MCF 10A (cell line): ENCODE data around the gene TMEM175. TPM values are rescaled to one million over a fixed set of nuclear protein-coding genes. Genes with fewer than 3 reads are reported as not detected.

Experiments
- BruUV-seq: library from RNA; stranded (reverse); fragments of 400-500 nt; replicated peaks from 2 replicates; lab custom pipeline; 2021; lab: Mats Ljungman, UMichigan
- CTCF ChIA-PET: fragments of 300-600 bp; sonication (Branson Sonifier 250); formaldehyde crosslinking; extraction: SDS; loops from one replicate; lab custom pipeline; 2021; ENCODE audit warnings: antibody characterized with exemption, inconsistent platforms; lab: Yijun Ruan, JAX
- POLR2A ChIA-PET: fragments of 300-600, 350-650 bp; sonication (Branson Sonifier 250); formaldehyde crosslinking; extraction: SDS; loops from one replicate; lab custom pipeline; 2020; ENCODE audit warnings: antibody characterized with exemption, inconsistent platforms; lab: Yijun Ruan, JAX
- DNase-seq: peaks from one replicate; pipeline ENCODE4 v3.0.0-alpha.2; 2018; ENCODE audit not compliant: unreplicated experiment
- H3K27ac Mint-ChIP-seq: one replicate; pipeline ENCODE4 v1.8.0; 2022; ENCODE audit warnings: mild to moderate bottlenecking, low read depth, mixed read lengths; ENCODE audit not compliant: unreplicated experiment
- H3K27me3 Mint-ChIP-seq: one replicate; pipeline ENCODE4 v1.8.0; 2022; ENCODE audit warnings: mixed read lengths; ENCODE audit not compliant: insufficient read depth, unreplicated experiment
- H3K36me3 Mint-ChIP-seq: one replicate; pipeline ENCODE4 v1.8.0; 2022; ENCODE audit warnings: mild to moderate bottlenecking, moderate library complexity, mixed read lengths; ENCODE audit not compliant: insufficient read depth, unreplicated experiment
- H3K4me1 Mint-ChIP-seq: one replicate; pipeline ENCODE4 v1.8.0; 2022; ENCODE audit warnings: mixed read lengths; ENCODE audit not compliant: insufficient read depth, unreplicated experiment
- H3K4me3 Mint-ChIP-seq: one replicate; pipeline ENCODE4 v1.8.0; 2022; ENCODE audit warnings: mild to moderate bottlenecking, moderate library complexity, mixed read lengths; ENCODE audit not compliant: unreplicated experiment
- H3K9me3 Mint-ChIP-seq: one replicate; pipeline ENCODE4 v1.8.0; 2022; ENCODE audit warnings: mixed read lengths; ENCODE audit not compliant: unreplicated experiment
- intact Hi-C: fragments of 100-400 bp; cut with micrococcal nuclease; formaldehyde crosslinking; loops from 2 replicates; pipeline ENCODE4 v1.14.1; 2022
- total RNA-seq: library from RNA; stranded (reverse); gene quantifications from 2 replicates; pipeline ENCODE4 v1.2.3, GENCODE V29; 2022
- TF ChIP-seq, protein P1 (sequence below): fragments of 200-600 bp; IDR thresholded peaks from one replicate; pipeline ENCODE4 v1.8.0; 2022; ENCODE audit warnings: antibody characterized with exemption, mild to moderate bottlenecking; ENCODE audit not compliant: unreplicated experiment

TMEM175 gene
- total RNA-seq, 1 experiment from 2014 or later = 28.9 TPM

GRCh38 chr4:921830-922331 is 10.4 kb upstream of the TMEM175 start:
- DNase-seq = no peak
- Mint-ChIP-seq H3K9me3 (no peaks in the 10 kb centered on the region), H3K27ac (no peak overlapping the region), H3K27me3 (no peaks in the 10 kb centered on the region), H3K4me1 (peaks cover 14% of the 10 kb centered on the region), H3K36me3 (peaks cover 6% of the 10 kb centered on the region), H3K4me3 (no peak overlapping the region)
- intact Hi-C loops = no loop called here
- TF ChIP-seq, protein P1, sequence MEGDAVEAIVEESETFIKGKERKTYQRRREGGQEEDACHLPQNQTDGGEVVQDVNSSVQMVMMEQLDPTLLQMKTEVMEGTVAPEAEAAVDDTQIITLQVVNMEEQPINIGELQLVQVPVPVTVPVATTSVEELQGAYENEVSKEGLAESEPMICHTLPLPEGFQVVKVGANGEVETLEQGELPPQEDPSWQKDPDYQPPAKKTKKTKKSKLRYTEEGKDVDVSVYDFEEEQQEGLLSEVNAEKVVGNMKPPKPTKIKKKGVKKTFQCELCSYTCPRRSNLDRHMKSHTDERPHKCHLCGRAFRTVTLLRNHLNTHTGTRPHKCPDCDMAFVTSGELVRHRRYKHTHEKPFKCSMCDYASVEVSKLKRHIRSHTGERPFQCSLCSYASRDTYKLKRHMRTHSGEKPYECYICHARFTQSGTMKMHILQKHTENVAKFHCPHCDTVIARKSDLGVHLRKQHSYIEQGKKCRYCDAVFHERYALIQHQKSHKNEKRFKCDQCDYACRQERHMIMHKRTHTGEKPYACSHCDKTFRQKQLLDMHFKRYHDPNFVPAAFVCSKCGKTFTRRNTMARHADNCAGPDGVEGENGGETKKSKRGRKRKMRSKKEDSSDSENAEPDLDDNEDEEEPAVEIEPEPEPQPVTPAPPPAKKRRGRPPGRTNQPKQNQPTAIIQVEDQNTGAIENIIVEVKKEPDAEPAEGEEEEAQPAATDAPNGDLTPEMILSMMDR = no peak
- ChIA-PET POLR2A (interaction anchor here (1.1 kb wide), 1 partner anchor 9 kb away, joined by 5 read pairs; no protein-coding TSS in a partner anchor), CTCF (interaction anchor here (0.8 kb wide), 1 partner anchor 9 kb away, joined by 3 read pairs; no protein-coding TSS in a partner anchor)
- BruUV-seq = no TSS peak

- no TSS peak for BruUV-seq
- Mint-ChIP-seq H3K9me3 (no peaks in the 10 kb centered on the region), H3K27me3 (no peaks in the 10 kb centered on the region), H3K4me3 (no peak overlapping the region), H3K4me1 (peaks cover 14% of the 10 kb centered on the region), H3K27ac (no peak overlapping the region), H3K36me3 (peaks cover 6% of the 10 kb centered on the region)
- intact Hi-C loops = no loop called here
- ChIA-PET POLR2A (no interaction called here), CTCF (interaction anchor here (0.7 kb wide), 1 partner anchor 1995 kb away, joined by 3 read pairs; no protein-coding TSS in a partner anchor)
- DNase-seq = no peak
- TF ChIP-seq, protein P1 = no peak
Observed at GRCh38 chr4:924107-925096, 7.9 kb upstream of the TMEM175 start.

GRCh38 chr4:925171-925570 is 7.1 kb upstream of the TMEM175 start:
- Mint-ChIP-seq H3K27me3 (no peaks in the 10 kb centered on the region), H3K4me1 (peaks cover 9% of the 10 kb centered on the region), H3K4me3 (no peak overlapping the region), H3K36me3 (peaks cover 6% of the 10 kb centered on the region), H3K27ac (no peak overlapping the region), H3K9me3 (no peaks in the 10 kb centered on the region)
- DNase-seq = no peak
- ChIA-PET POLR2A (no interaction called here), CTCF (no interaction called here)
- TF ChIP-seq, protein P1 = no peak
- intact Hi-C loops = no loop called here
- no TSS peak for BruUV-seq
